ENCODE results near the gene AP5Z1. TPM values are rescaled to one million over a fixed set of nuclear protein-coding genes. Genes with fewer than 3 reads are reported as not detected.
A peak's percentile ranks its signal among the peaks of the same experiment; 100 is the strongest.

Gene AP5Z1
- total RNA-seq, 1 experiment from 2014 or later: 38.3 TPM

- no peak overlapping the region for H3T11ph ChIP-seq (ENCODE audit: low read length)
- H3K27me3 ChIP-seq (ENCODE audit: insufficient read depth, low read length): no peaks in the 10 kb centered on the region
- H3K36me3 Mint-ChIP-seq (ENCODE audit: insufficient read depth in 1 of 3, low read depth in 3 of 3): peaks cover 0 to 4% (median 0%) of the 10 kb centered on the region in 3 experiments; a peak in 1 of 7 replicates
- peaks cover 6% of the 10 kb centered on the region in 2 experiments for H3K4me1 Mint-ChIP-seq
- H3K79me1 ChIP-seq (ENCODE audit: insufficient read depth, low read depth, low read length, poor library complexity, severe bottlenecking): no peaks in the 10 kb centered on the region
- H3K4ac ChIP-seq (ENCODE audit: low read depth, low read length): no peak overlapping the region
- no CpG with 5 or more reads among the region's 27 CpGs for WGBS (ENCODE audit: extremely low coverage, insufficient read length, low lambda C conversion rate)
- TF ChIP-seq CTCF (conservative IDR thresholded peaks at IDR 0.05): no peak
- peak overlapping the region in 1 of 3 experiments; percentile 31; a peak in 1 of 7 replicates for H3K27ac Mint-ChIP-seq
- no peaks in the 10 kb centered on the region for H4K20me1 ChIP-seq (ENCODE audit: control insufficient read depth, insufficient read depth, insufficient read length)
- H2AK5ac ChIP-seq (ENCODE audit: insufficient read length, low read length): no peak overlapping the region
- peaks cover 0 to under 1% of the 10 kb centered on the region in 2 experiments; a peak in 1 of 5 replicates for H3K9me3 Mint-ChIP-seq
- H4K91ac ChIP-seq (ENCODE audit: insufficient read length, low read depth, low read length): no peak overlapping the region
- H2BK12ac ChIP-seq (ENCODE audit: insufficient read length, low read depth, low read length): no peak overlapping the region
- no peak overlapping the region for H2BK120ac ChIP-seq (ENCODE audit: low read depth, low read length, poor library complexity, severe bottlenecking)
- H4K5ac ChIP-seq (ENCODE audit: insufficient read length, low read depth, low read length): no peak overlapping the region
- no peak overlapping the region; a peak in 1 of 5 replicates for H3K4me3 Mint-ChIP-seq
- H3K9me3 ChIP-seq (ENCODE audit: control insufficient read depth, low read depth, low read length): no peaks in the 10 kb centered on the region
- H3K56ac ChIP-seq (ENCODE audit: insufficient read length, low read depth, low read length): no peak overlapping the region
- no peaks in the 10 kb centered on the region for H3K79me2 ChIP-seq (ENCODE audit: insufficient read depth, low read length)
- H2BK5ac ChIP-seq (ENCODE audit: insufficient read length, low read length): no peak overlapping the region
- no peak overlapping the region for H2AFZ ChIP-seq (ENCODE audit: low read length)
- DNase-seq: no peak
- no peaks in the 10 kb centered on the region for H3K4me1 ChIP-seq (ENCODE audit: insufficient read depth, low read length)
- H3K23ac ChIP-seq (ENCODE audit: insufficient read length, low read depth, low read length): no peak overlapping the region
- no peak overlapping the region for H2BK15ac ChIP-seq (ENCODE audit: low read depth, low read length)
- H3K27ac ChIP-seq (ENCODE audit: insufficient read length, low read depth, low read length): no peak overlapping the region
- H3K9ac ChIP-seq (ENCODE audit: extremely low read depth, insufficient read length, low read length): no peak overlapping the region
- H2BK20ac ChIP-seq (ENCODE audit: low read depth, low read length, poor library complexity, severe bottlenecking): no peak overlapping the region
- no peak overlapping the region for H3K4me2 ChIP-seq (ENCODE audit: insufficient read depth, insufficient read length, low read length)
- H3K18ac ChIP-seq (ENCODE audit: insufficient read length, low read depth, low read length): no peak overlapping the region
- no peaks in the 10 kb centered on the region for H3K23me2 ChIP-seq (ENCODE audit: insufficient read length, low read depth, low read length, poor library complexity, severe bottlenecking)
- no peak overlapping the region for H4K8ac ChIP-seq (replicated peaks; ENCODE audit: insufficient read length, low read depth, low read length)
- no peak overlapping the region for H3K14ac ChIP-seq (ENCODE audit: insufficient read depth, low read length)
- peaks cover 2% of the 10 kb centered on the region for H3K27me3 Mint-ChIP-seq (ENCODE audit: low read depth)
Observed at GRCh38 chr7:4800926-4801838, 25.8 kb downstream of the AP5Z1 start.

All from H9 (cell line).